Activated CD4-positive, alpha-beta T cell treated with anti-CD3 and anti-CD28 coated beads, Interleukin-2, amount 50 U/mL, for 1 hour (primary cell): ENCODE results near the gene PARN.

Source experiments
- DNase-seq: peaks from one replicate; pipeline ENCODE4 v3.0.0-alpha.2; 2020

PARN gene

GRCh38 chr16:14495213-14496046 is 134.6 kb downstream of the PARN start:
- no peak for DNase-seq

GRCh38 chr16:14494396-14494966 is 135.6 kb downstream of the PARN start:
- DNase-seq, result no peak

DNA sequence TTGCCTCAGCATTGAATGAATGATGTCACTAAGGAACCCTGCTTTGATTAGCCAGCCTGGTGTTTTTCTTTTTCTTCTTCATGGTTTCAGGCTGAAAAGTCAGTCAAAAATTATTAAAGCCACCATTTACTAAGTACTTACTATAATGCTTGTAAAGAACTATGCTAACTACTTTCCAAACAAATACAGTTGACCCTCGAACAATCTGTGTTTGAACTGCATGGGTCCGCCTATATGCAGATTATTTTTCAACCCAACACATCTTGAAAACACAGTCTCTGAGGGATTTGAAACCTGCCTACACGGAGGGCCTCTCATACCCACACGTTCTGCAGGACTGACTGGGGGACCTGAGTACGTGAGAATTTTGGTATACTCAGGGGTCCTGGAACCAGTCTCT is 136.3 kb downstream of the PARN start:
- no peak for DNase-seq

DNA sequence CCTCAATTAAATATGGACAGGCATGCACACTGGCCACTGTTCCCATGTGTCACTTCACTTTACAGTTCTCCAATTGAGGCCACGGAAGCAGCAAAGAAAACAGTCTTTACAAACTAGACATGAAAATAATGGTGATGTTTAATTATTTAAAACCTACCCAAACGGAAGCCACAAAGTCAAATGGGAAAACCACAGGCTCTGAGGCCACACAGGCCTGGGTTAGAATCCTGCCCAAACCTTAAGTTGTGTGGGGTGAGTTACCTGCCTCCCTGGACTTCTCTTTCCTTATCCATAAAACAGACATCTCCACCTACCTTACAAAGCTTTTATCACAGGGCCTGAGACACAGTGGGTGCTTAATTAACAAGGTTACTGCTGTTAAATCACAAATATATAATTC is 137.4 kb downstream of the PARN start:
- DNase-seq, result no peak

GRCh38 chr16:14491861-14492529 is 138.1 kb downstream of the PARN start:
- DNase-seq, result no peak

- DNase-seq, result no peak
These were observed 139.8 kb downstream of the PARN start for GRCh38 chr16:14490235-14490634.

DNA sequence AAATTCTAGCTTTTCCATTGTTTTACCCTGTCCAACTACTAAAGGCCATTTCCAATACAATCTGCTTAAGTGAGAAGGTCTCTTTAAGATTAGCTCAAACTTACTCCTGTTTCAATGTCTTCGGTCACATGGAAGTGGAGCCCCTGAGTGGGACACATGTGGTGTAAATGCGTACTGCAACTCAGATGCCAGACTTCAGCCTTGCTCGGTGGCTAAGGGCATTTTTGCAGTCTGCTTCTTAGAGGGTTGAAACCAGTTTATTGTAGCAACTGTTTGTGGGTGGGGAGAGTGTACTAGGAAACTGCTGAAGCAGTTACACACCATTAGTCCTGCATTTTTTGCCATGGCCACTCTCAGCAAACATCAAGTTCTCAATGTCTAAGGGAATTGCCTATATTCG is 140.6 kb downstream of the PARN start:
- no peak for DNase-seq

DNA sequence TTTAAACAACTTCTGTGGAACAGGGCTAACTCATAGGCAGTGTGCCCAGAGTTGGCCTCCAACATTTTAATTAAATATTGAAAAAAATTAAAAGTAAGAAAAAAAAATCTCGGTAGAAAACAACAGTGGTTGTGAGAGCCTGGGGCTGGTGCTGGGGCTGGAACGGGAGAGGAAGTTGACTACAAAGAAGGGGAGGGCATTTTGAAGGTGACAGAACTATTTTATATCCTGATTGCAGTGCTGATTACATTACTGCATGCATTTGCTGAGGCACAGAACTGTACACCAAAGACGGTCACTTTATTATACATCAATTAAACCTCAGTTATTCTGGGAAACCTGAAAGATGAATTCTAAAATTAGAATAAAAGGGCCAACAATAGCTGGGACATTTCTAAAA is 142.5 kb downstream of the PARN start:
- no peak for DNase-seq

DNA sequence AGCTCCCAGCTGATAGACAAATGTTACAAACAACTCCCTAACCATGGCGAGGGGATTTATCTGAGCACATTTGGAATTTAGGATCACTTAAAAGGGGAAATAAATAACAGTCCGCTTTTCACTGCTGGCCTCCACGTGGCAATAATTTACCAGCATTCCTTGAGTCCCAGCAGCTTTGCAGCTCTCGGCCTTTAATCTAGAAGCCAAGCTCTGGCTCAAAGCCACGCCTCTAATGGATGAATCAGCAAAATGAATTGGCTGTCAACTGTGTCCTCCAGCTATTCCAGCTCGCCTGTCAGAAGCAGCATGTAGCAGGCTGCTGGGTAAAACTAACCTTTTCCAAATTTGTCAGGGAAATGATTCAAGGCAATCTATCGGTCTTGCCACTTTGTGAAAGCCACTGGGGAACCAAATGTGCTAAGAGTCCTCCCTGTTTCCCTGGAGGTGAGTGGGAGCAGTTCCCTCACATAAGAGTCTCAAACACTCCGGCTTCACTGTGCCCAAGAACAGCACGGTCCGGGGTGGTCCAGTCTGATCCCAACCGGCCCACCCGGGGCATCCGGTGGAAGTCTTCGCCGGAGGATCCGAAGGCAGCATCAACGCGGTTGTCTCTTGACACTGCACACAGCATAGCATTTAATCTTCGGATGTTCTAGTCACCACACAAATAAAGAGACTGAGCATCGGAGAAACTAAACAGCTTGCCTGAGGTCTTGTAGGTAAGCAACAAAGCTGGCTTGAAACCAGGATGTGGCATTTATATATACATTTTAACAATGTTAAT is 143.3 kb downstream of the PARN start:
- DNase-seq, result no peak

DNA sequence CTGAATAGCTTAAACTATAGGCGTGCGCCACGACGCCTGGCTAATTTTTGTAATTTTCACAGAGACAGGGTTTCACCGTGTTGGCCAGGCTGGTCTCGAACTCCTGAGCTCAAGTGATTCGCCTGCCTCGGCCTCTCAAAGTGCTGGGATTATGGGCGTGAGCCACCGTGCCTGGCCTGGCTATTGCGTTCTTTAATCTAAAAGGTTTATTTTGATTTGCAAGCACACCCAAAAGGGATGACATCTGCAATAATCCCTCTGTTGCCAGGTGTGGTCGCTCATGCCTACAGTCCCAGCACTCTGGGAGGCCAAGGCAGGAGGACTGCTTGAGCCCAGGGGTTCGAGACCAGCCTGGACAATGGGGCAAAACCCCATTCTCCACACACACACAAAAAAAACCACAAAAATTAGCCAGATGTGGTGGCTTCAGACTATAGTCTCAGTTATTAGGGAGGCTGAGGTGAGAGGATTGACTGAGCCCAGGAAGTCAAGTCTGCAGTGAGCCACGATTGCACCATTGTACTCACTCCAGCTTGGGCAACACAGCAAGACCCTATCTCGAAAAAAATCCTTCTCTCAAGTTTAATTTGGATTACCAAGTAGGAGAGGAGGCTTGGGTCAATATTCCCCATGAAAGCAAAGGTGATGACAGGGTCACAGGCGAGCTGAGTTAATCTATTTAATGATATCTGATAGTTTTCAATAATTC is 144.1 kb downstream of the PARN start:
- no peak for DNase-seq

- no peak for DNase-seq
These were observed 144.9 kb downstream of the PARN start for GRCh38 chr16:14485121-14485551.

- no peak for DNase-seq
These were observed 146.2 kb downstream of the PARN start for GRCh38 chr16:14483819-14484385.

GRCh38 chr16:14476183-14476582 is 153.9 kb downstream of the PARN start:
- DNase-seq, result no peak

DNA sequence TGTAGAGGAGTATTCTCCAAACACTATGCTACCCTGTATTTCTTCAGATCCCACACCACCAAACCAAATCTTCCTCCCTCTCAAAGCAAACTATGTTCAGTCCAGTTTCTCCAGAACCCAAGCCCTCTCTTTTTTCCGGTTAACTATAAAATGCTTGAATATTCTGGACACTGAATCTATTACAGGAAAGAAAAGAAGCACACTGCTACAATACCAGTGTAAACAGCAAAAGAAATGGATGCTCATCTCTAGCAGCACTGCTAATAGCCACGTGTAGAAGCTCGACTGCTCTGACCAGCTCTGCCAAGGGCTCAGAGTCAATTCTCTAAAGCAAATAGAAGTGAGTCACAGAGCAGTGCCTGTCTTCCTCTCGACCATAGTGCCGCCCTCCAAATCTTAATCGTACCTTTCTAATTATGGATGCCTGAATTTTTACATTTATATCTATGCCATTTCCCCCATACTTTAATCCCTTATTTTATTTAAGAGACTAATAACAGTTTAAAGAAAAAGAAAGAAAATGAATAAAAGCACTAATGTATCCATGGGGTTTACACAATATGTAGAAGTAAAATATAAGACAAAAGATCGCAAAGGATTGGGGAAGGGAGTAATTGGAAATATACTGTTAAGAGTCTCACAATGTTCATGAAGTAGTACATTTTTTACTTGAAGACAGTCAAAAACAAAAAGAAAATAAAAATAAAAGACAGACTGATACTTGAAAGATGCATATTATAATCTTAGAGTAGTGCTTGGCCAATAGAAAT is 154.5 kb downstream of the PARN start:
- DNase-seq, result no peak

DNA sequence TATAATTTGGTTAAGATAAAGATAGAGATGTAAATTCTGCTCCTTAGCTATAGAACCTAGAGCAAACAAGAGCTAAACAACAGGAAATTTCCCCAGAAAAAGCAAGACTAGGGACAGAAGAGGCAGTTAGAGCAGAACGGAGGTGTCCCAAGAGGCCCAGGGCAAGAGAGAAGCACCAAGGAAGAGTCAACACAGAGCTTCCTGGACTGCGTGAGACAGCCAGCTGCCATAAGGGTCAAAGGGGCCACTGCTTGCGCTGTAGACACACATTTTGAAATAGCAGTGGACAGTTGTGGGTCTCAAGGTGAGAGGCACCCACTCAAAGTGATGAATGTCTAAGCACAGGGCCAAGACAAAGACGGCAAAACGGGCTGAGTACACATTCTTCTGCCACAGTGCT is 156.6 kb downstream of the PARN start:
- DNase-seq, result no peak

DNA sequence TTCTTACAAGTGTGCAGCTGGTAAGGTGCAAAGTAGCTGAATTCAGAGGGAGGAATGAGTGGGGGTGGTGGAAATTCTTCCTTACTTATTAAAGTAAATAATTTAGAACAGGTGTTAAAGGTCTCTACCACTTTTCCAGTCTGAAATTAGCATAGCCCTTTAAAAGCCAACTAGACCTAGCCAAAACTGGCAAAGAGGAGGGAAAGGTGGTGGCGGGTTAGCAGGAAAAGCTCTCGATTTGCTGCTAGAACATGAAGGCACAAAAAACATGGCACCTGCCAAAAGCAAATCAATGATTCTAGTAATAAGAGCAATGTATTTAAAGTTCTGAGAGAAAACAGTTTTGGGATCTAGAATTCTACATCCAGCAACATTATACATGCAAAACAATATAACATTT is 157.7 kb downstream of the PARN start:
- DNase-seq, result no peak

GRCh38 chr16:14470788-14471187 is 159.3 kb downstream of the PARN start:
- no peak for DNase-seq

DNA sequence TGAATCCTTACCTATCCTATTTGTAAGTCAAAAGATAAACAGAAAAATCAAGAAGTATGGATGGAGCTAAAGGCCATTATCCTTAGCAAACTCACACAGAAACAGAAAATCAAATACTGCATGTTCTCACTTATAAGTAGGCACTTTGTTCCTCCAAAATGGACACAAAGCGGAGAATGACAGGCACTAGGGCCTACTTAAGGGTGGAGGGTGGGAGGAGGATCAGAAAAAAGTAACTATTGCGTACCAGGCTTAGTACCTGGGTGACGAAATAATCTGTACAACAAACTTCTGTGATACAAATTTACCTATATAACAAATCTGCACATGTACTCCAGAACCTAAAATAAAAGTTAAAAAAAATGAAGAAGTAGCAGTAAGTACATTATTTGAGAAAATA is 164.3 kb downstream of the PARN start:
- DNase-seq, result no peak

GRCh38 chr16:14464796-14465195 is 165.3 kb downstream of the PARN start:
- no peak for DNase-seq

GRCh38 chr16:14464192-14464591 is 165.9 kb downstream of the PARN start:
- DNase-seq, result no peak

- DNase-seq, result no peak
These were observed 167.2 kb downstream of the PARN start for GRCh38 chr16:14462811-14463210.

GRCh38 chr16:14460726-14461125 is 169.3 kb downstream of the PARN start:
- DNase-seq, result no peak
